ENCODE data around the gene MAP3K6.
"Not testable (repeated sequence)": the region's sequence is repeated elsewhere in the genome, so short reads cannot be mapped to it uniquely, and the experiment has no call there.

The MAP3K6 gene, protein sequence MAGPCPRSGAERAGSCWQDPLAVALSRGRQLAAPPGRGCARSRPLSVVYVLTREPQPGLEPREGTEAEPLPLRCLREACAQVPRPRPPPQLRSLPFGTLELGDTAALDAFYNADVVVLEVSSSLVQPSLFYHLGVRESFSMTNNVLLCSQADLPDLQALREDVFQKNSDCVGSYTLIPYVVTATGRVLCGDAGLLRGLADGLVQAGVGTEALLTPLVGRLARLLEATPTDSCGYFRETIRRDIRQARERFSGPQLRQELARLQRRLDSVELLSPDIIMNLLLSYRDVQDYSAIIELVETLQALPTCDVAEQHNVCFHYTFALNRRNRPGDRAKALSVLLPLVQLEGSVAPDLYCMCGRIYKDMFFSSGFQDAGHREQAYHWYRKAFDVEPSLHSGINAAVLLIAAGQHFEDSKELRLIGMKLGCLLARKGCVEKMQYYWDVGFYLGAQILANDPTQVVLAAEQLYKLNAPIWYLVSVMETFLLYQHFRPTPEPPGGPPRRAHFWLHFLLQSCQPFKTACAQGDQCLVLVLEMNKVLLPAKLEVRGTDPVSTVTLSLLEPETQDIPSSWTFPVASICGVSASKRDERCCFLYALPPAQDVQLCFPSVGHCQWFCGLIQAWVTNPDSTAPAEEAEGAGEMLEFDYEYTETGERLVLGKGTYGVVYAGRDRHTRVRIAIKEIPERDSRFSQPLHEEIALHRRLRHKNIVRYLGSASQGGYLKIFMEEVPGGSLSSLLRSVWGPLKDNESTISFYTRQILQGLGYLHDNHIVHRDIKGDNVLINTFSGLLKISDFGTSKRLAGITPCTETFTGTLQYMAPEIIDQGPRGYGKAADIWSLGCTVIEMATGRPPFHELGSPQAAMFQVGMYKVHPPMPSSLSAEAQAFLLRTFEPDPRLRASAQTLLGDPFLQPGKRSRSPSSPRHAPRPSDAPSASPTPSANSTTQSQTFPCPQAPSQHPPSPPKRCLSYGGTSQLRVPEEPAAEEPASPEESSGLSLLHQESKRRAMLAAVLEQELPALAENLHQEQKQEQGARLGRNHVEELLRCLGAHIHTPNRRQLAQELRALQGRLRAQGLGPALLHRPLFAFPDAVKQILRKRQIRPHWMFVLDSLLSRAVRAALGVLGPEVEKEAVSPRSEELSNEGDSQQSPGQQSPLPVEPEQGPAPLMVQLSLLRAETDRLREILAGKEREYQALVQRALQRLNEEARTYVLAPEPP (N-terminal part only)

GRCh38 chr1:27366411-27367159, at the start of gene MAP3K6:
MAP3K6 (minus strand) TSS chr1:27366961; CDS start chr1:27366597, 364 bp downstream.
- peak; percentile 93 for DNase-seq (ENCODE audit: low spot score)

DNA sequence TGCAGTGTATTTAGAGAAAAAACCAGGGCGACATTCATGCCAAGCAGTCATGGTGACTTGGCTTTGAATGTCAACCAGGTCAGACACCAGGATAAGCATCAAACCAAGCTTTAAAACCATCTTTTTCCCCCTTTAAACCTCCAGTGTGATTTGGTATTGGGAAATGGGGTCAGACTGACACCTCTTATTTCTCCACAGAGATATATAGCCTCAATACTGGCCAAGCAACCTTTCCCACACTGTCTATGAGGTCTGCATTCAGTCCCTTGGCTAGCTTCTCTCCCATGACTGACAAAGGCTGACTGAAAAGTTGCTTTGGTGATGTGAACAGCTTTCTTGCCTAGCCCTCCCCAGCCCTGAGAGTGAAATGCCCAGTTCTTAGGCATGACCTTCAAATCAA, 47.3 kb upstream of the MAP3K6 start:
- DNase-seq (ENCODE audit: low spot score), result no peak

DNA sequence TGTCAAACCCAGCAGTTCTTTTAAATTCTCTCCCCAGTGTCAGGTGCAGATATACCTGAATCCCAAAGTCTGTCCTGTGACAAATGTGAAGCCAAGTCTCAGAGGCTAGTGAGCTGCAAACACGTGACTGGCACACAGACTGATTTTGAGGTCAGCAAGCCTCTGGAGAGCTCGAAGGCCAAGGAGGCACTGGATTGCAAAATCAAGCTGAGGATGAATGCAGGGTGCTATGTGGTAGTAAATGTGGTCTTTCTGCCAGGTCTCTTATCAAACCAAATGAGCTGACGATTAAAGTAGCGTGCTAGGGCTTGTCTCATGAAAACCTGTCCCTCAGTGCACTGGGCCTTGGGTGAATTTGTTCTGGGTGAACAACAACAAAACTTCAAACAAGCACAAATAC, 46.2 kb upstream of the MAP3K6 start:
- DNase-seq (ENCODE audit: low spot score), result no peak

- DNase-seq (ENCODE audit: low spot score), result no peak
Observed at GRCh38 chr1:27412502-27412901, 45.7 kb upstream of the MAP3K6 start.

- no peak for DNase-seq (ENCODE audit: low spot score)
Observed at GRCh38 chr1:27410709-27411108, 43.9 kb upstream of the MAP3K6 start.

DNA sequence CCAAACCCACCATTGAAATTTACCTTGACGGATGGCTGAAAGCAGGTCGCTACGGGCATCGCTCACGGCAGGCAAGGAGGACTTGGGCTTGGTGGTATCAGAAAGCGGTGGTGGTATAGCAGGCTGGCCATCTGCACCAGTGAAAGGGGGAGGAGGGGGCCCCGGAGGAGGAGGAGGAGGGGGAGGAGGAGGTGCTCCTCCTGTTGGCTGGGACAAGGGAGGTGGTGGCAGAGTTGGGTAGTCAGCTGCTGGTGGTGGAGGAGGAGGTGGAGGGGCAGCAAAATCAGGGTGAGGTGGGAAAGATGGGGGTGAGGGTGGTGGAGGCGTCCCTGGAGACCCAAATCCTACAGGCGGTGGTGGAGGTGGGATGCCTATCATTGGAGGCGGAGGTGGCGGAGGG, 42.9 kb upstream of the MAP3K6 start:
- DNase-seq (ENCODE audit: low spot score), result no peak

DNA sequence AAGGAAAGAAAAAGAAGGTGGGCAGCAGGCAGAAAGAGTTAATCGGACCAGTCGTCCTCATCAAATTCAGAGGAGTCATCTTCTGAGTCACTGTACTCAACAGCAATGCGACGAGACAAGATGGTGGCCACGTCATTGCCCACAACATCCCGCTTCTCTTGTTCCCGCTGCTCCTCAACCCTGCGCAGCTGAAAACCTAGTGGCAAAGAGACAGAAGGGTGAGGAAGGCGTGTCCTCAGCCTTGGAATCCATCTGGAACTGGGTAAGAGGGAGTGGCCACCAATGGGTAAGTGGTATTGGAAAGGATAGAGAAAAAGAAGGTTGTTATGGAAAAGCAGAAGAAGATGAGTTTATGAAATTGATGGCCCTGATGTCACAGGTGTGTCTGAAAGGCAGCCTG, 41.4 kb upstream of the MAP3K6 start:
- DNase-seq (ENCODE audit: low spot score), result no peak

DNA sequence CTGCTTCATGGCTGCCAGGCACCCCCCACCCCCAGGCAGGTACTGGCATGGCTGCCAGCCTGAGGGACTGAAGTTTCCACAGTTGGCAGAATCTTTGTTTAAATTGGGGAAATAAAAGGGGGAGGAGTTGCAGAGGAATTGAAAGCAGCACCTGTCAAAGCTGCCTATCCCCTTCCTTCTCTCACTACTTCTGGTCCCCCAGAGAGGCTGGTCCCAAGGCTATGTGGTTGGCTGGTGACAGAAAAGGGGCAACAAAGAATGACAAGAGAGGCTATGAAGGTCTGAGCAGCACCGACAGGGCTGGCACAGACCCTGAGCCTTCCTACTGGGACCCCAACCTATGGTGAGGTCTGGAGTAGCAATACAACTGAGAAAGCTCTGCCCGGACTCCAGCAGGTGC, 40.0 kb upstream of the MAP3K6 start:
- not testable (repeated sequence) for DNase-seq (ENCODE audit: low spot score)

- no peak for DNase-seq (ENCODE audit: low spot score)
Observed at GRCh38 chr1:27406362-27406680, 39.6 kb upstream of the MAP3K6 start.

GRCh38 chr1:27405598-27406361, 39.0 kb upstream of the MAP3K6 start:
- not testable (repeated sequence) for DNase-seq (ENCODE audit: low spot score)

DNA sequence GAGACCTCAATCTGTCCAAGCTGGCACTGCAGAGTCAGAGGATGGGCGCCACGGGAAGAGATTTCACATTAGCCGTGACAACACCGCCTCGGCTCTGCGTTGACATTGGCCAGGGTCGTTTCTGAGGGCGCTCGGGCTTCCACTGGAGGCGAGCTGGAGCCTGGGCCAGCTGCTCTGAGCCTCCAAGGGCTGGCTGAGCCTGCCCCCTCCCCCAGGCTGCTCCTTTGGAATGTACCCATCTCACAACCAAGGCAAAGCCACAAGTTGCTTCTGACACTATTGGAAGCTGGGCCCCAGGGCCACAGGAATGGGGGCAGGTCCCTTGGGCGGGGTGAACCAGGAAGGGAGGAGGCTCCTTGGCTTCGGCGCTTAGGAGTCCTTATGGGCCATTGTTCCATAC, 38.3 kb upstream of the MAP3K6 start:
- DNase-seq (ENCODE audit: low spot score), result peak; percentile 84

DNA sequence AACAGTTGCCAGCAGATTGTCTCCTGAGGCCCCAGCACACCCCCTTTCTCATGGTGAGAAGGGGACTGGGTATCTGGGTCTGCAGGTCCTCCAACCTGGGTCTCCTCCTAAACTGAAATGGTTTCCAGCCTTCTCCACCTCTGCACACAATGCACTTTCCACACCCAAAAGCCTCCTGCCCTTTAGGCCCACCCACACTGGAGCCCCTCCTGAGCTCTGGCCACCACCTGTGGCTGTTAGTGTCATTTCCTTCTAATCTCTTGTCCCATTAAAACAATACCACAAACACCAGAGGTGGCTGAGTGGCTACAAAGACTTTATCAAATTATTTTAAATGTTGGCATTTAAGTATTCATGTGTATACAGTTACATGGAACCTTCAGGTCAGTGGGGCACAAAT, 37.2 kb upstream of the MAP3K6 start:
- DNase-seq (ENCODE audit: low spot score), result no peak

GRCh38 chr1:27403065-27403726, 36.4 kb upstream of the MAP3K6 start:
- peak; percentile 81 for DNase-seq (ENCODE audit: low spot score)

DNA sequence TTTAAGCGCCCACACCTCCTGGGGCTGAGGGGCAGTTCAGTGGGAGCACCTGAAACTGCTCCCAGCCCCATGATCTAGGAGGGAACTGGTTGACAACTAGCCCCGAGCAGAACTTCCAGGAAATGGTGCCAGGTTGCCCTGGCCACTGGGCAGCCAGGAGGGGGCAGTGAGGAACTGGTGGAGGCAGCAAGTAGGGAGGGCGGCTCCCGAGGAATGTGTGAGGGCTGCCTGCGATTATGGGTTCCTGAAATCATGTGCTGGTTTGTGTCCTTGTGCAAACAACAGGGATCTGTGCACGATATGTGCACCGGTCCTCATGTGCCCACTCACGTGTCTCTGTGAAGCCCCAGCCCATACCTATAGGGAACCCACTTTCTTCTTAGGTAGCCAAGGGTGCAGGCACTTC, 35.6 kb upstream of the MAP3K6 start:
- peak; percentile 82 for DNase-seq (ENCODE audit: low spot score)

GRCh38 chr1:27400963-27401341, 34.2 kb upstream of the MAP3K6 start:
- no peak for DNase-seq (ENCODE audit: low spot score)

- DNase-seq (ENCODE audit: low spot score), result no peak
Observed at GRCh38 chr1:27400082-27400962, 33.6 kb upstream of the MAP3K6 start.

- DNase-seq (ENCODE audit: low spot score), result no peak
Observed at GRCh38 chr1:27399251-27400025, 32.7 kb upstream of the MAP3K6 start.

- DNase-seq (ENCODE audit: low spot score), result no peak
Observed at GRCh38 chr1:27398405-27399149, 31.8 kb upstream of the MAP3K6 start.
